GM23248 (cell line): Measurements from ENCODE around the gene KRTAP2-3. TPM values are rescaled to one million over a fixed set of nuclear protein-coding genes. Genes with fewer than 3 reads are reported as not detected.
"Not testable (repeated sequence)": the region's sequence is repeated elsewhere in the genome, so short reads cannot be mapped to it uniquely, and the experiment has no call there.

Experiments used
- DNase-seq: peaks from one replicate; pipeline ENCODE4 v3.0.0-alpha.2; 2015
- H2AFZ ChIP-seq: fragments of 200-600 bp; sonication (generic); 2 replicates; pipeline ENCODE4 v1.6.1; 2016; ENCODE audit warnings: antibody characterized with exemption
- H3F3A ChIP-seq: fragments of 200-600 bp; sonication (generic); 2 replicates; pipeline ENCODE4 v1.6.1; 2016; ENCODE audit warnings: mild to moderate bottlenecking, antibody characterized with exemption, mixed run types; ENCODE audit not compliant: insufficient read depth
- H3K27ac ChIP-seq: fragments of 200-600 bp; sonication (generic); 2 replicates; pipeline ENCODE4 v1.5.1; 2016; ENCODE audit warnings: mild to moderate bottlenecking
- H3K27me3 ChIP-seq: fragments of 200-600 bp; sonication (generic); replicated peaks from 2 replicates; pipeline ENCODE4 v1.6.1; 2016; ENCODE audit warnings: mild to moderate bottlenecking; ENCODE audit not compliant: insufficient read depth
- H3K36me3 ChIP-seq: fragments of 200-600 bp; sonication (generic); 2 replicates; pipeline ENCODE4 v1.6.1; 2016; ENCODE audit warnings: low read depth, mild to moderate bottlenecking
- H3K4me1 ChIP-seq: fragments of 200-600 bp; sonication (generic); 2 replicates; pipeline ENCODE4 v1.6.1; 2016; ENCODE audit warnings: mild to moderate bottlenecking; ENCODE audit not compliant: insufficient read depth
- H3K4me2 ChIP-seq: fragments of 200-600 bp; sonication (generic); one replicate; pipeline ENCODE4 v1.6.1; 2016; ENCODE audit warnings: mild to moderate bottlenecking; ENCODE audit not compliant: unreplicated experiment
- H3K4me3 ChIP-seq: fragments of 200-600 bp; sonication (generic); 2 replicates; pipeline ENCODE4 v1.5.1; 2016; ENCODE audit warnings: mild to moderate bottlenecking
- H3K79me2 ChIP-seq: fragments of 200-600 bp; sonication (generic); 2 replicates; pipeline ENCODE4 v1.6.1; 2016; ENCODE audit warnings: mild to moderate bottlenecking; ENCODE audit not compliant: insufficient read depth
- H3K9ac ChIP-seq: fragments of 200-600 bp; sonication (generic); 2 replicates; pipeline ENCODE4 v1.6.1; 2016; ENCODE audit warnings: mild to moderate bottlenecking
- H3K9me2 ChIP-seq: fragments of 200-600 bp; sonication (generic); 2 replicates; pipeline ENCODE4 v1.6.1; 2016; ENCODE audit warnings: mixed run types, mild to moderate bottlenecking, moderate library complexity; ENCODE audit not compliant: insufficient read depth
- H3K9me3 ChIP-seq: fragments of 200-600 bp; sonication (generic); one replicate; pipeline ENCODE4 v1.6.1; 2017; ENCODE audit warnings: low read depth
- H4K20me1 ChIP-seq: fragments of 200-600 bp; sonication (generic); 2 replicates; pipeline ENCODE4 v1.6.0; 2016; ENCODE audit not compliant: insufficient read depth
- EZH2 ChIP-seq: fragments of 200-600 bp; sonication (generic); IDR thresholded peaks from 2 replicates; pipeline ENCODE4 v1.6.1; 2018; ENCODE audit warnings: antibody characterized with exemption, mild to moderate bottlenecking; ENCODE audit not compliant: insufficient read depth, poor library complexity, severe bottlenecking
- EZH2phosphoT487 ChIP-seq: fragments of 200-600 bp; sonication (generic); IDR thresholded peaks from 2 replicates; pipeline ENCODE4 v1.6.1; 2018; ENCODE audit warnings: antibody characterized with exemption, moderate library complexity, mild to moderate bottlenecking, low read depth; ENCODE audit not compliant: insufficient read depth
- WGBS, 2 experiments: methylation state at CpG; one replicate each; pipeline ENCODE4 v1.1.6; 2015 to 2017; ENCODE audit warnings: low lambda C conversion rate in 2 of 2, low coverage in 1 of 2; ENCODE audit errors: missing lambda C conversion rate in 2 of 2; 5-methylcytosine and 5-hydroxymethylcytosine counted together
- in situ Hi-C: fragments of 300-500 bp; cut with MboI; formaldehyde crosslinking; loops from 2 replicates; pipeline ENCODE4 v1.15.0; 2020
- polyA plus RNA-seq: library from polyadenylated mRNA; unstranded; fragments of >200 nt; fragmentation: Nextera tagmentation; extraction: Ambion mirVana; gene quantifications from 2 replicates; pipeline ENCODE4 v1.2.1, GENCODE V29; 2016
- total RNA-seq: library from RNA; depleted of rRNA; stranded (reverse); fragments of >200 nt; shearing (Covaris generic); gene quantifications from 2 replicates; pipeline ENCODE4 v1.2.3, GENCODE V29; 2014

The KRTAP2-3 gene
- total and polyA plus RNA-seq, 2 experiments from 2014 or later: 13.4 to 55.2 TPM

DNA sequence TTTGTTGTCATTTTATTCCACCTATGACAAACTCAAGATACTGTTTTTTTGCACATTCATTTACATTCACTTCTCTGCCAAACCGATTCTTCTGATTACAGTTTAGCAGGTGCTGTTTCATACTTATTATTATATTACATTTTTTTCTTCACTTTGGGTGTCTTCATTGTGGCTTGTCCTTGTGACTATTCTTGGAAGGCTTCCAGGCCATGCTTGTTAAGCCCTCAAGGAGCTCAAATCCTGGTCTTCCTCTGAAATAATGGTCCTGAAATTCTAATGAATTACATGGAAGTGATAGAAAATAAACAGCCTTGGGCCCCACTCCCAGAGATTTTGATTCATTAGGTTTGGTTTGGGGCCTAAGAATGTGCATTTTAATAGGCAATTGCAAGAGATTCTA, 4.4 kb upstream of the KRTAP2-3 start:
- no peaks in the 10 kb centered on the region for H3K9me2 ChIP-seq
- no peak overlapping the region for H3K9ac ChIP-seq
- H3K9me3 ChIP-seq: no peaks in the 10 kb centered on the region
- 100% methylated on average over 1 of the region's 1 CpG for WGBS, 2 experiments
- no peaks in the 10 kb centered on the region for H3K79me2 ChIP-seq
- TF ChIP-seq EZH2phosphoT487 (no peak), EZH2 (no peak)
- no peak for DNase-seq
- H3K4me3 ChIP-seq: no peak overlapping the region
- H3F3A ChIP-seq: peaks cover 69% of the 10 kb centered on the region
- no peaks in the 10 kb centered on the region for H4K20me1 ChIP-seq
- H3K27me3 ChIP-seq: no peaks in the 10 kb centered on the region
- H3K4me2 ChIP-seq: no peak overlapping the region
- in situ Hi-C loops: no loop called here
- no peak overlapping the region for H2AFZ ChIP-seq
- no peaks in the 10 kb centered on the region for H3K36me3 ChIP-seq
- H3K4me1 ChIP-seq: peaks cover 62% of the 10 kb centered on the region
- no peak overlapping the region for H3K27ac ChIP-seq

DNA sequence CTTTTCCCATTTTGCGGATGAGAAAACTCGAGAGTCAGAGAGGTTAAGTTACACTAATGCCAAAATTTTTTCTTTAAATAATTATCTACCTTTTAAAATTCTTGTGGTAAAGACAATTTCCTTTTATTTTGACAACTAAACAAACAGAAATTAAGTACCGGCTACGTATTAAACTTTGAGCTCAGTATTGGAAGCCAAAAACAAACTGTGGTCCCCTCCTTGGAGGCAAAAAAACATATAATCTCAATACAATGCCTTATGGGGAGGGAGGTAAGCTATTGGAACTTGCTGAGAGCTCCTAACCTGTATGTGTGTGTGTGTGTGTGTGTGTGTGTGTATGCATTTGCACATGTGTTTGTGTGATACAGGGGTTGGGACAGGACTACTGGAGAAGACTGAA, 3.5 kb upstream of the KRTAP2-3 start:
- H3K4me1 ChIP-seq: peaks cover 69% of the 10 kb centered on the region
- no peak for DNase-seq
- in situ Hi-C loops: no loop called here

GRCh38 chr17:41061964-41062363, 2.0 kb upstream of the KRTAP2-3 start:
- Histone ChIP-seq H3K27me3 (no peaks in the 10 kb centered on the region), H3F3A (peaks cover 76% of the 10 kb centered on the region), H3K4me3 (no peak overlapping the region), H3K36me3 (no peaks in the 10 kb centered on the region), H3K27ac (peak overlapping the region; percentile 85), H3K9me2 (no peaks in the 10 kb centered on the region), H3K4me1 (peaks cover 63% of the 10 kb centered on the region), H3K79me2 (no peaks in the 10 kb centered on the region), H3K4me2 (peak overlapping the region; percentile 29), H4K20me1 (no peaks in the 10 kb centered on the region), H3K9ac (peak overlapping the region; percentile 46), H3K9me3 (no peaks in the 10 kb centered on the region), H2AFZ (no peak overlapping the region)
- in situ Hi-C loops: no loop called here
- no peak for TF ChIP-seq EZH2phosphoT487
- no peak for TF ChIP-seq EZH2
- DNase-seq: peak; percentile 87
- 0 to 7% methylated on average over 1 of the region's 1 CpG for WGBS, 2 experiments

More for the DNA sequence above, 3.5 kb upstream of the KRTAP2-3 start:
- Histone ChIP-seq H3K36me3 (no peaks in the 10 kb centered on the region), H4K20me1 (no peaks in the 10 kb centered on the region), H3K27ac (peak overlapping the region; percentile 85), H3K27me3 (no peaks in the 10 kb centered on the region), H3K4me2 (no peak overlapping the region), H3K9me3 (no peaks in the 10 kb centered on the region), H3F3A (peaks cover 78% of the 10 kb centered on the region), H3K9ac (no peak overlapping the region), H3K79me2 (no peaks in the 10 kb centered on the region), H3K4me3 (no peak overlapping the region), H3K9me2 (no peaks in the 10 kb centered on the region), H2AFZ (no peak overlapping the region)
- TF ChIP-seq EZH2phosphoT487 (no peak), EZH2 (no peak)
- 98 to 100% methylated on average over 4 of the region's 4 CpGs for WGBS, 2 experiments

DNA sequence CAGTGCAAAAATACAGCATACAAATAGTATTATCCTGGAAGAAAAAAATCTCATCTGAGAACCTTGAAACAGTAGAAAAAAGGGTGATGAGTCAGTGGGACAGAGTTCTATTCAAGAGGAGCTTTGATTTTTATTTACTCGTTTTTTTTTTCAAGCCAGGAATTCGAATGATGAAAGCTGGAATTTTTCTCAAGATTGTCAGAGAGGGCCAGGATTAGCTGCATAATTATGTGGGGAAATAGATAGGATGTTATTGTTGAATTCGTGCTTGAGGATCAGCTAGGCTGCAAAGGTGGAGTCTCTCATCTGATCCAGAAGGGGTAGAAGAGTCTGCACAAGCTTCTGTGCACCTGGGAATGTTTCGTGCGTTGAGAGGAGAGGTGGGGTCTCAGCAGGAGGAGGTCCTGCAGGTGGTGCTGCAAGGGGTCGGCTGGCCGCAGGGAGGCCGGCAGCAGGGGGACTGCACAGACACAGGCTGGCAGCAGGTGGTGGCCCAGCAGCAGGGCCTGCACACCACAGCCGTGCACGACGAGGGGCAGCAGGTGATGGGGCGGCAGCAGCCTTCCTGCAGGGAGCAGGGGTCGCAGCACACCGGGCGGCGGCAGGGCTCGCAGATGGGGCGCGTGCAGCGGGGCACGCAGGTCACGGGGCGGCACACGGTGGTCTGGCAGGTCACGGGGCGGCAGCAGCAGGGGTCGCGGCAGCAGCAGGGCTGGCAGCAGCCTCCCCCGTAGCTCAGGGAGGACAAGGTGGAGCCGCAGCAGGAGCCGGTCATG, 450 bp downstream of the KRTAP2-3 start:
- H3K27me3 ChIP-seq, H4K20me1 ChIP-seq, H3K9me3 ChIP-seq, H3K9me2 ChIP-seq, H2AFZ ChIP-seq, H3K36me3 ChIP-seq, H3K4me3 ChIP-seq, H3K79me2 ChIP-seq, in situ Hi-C loops: not testable (repeated sequence)
- Histone ChIP-seq H3F3A (peaks cover 62% of the 10 kb centered on the region), H3K4me1 (peaks cover 50% of the 10 kb centered on the region), H3K9ac (peak overlapping the region; percentile 18; the same call in 1 of the 2 replicates), H3K4me2 (peak overlapping the region; percentile 19), H3K27ac (peak overlapping the region; percentile 85)
- WGBS, 2 experiments: 48 to 57% methylated on average over 8 to 10 of the region's 31 CpGs
- peak; percentile 92 for DNase-seq
